ENCODE results near the gene INMT. TPM values are rescaled to one million over a fixed set of nuclear protein-coding genes. Genes with fewer than 3 reads are reported as not detected.
A peak's percentile ranks its signal among the peaks of the same experiment; 100 is the strongest.

INMT gene
- total RNA-seq, 4 donors from 2014 or later: 1.7 to 6.8 (median 4.5) TPM

GRCh38 chr7:30761214-30762156, 9.6 kb downstream of the INMT start:
- peak in 1 of 2 donors; percentile 29 for DNase-seq (ENCODE audit: low spot score in 2 of 2)
- intact Hi-C loops (cut with DNase I; ENCODE audit: low total_unique reads): no loop called here
- TF ChIP-seq POLR2A (IDR thresholded peaks at IDR 0.05) (no peak), CTCF (IDR thresholded peaks at IDR 0.05) (no peak)
- H3K4me3 ChIP-seq (ENCODE audit: low read depth, poor library complexity, severe bottlenecking): no peak overlapping the region
- WGBS, 2 donors: 75 to 78% methylated on average over 13 of the region's 13 CpGs

- no peak for TF ChIP-seq POLR2A (IDR thresholded peaks at IDR 0.05)
- no peak for TF ChIP-seq CTCF (IDR thresholded peaks at IDR 0.05)
- DNase-seq (ENCODE audit: low spot score in 2 of 2): peak in 1 of 2 donors; percentile 79
- 64 to 70% methylated on average over 6 of the region's 6 CpGs for WGBS, 2 donors
- no peak overlapping the region for H3K4me3 ChIP-seq (ENCODE audit: low read depth, poor library complexity, severe bottlenecking)
- intact Hi-C loops (cut with DNase I; ENCODE audit: low total_unique reads): no loop called here
These were observed 12.4 kb downstream of the INMT start for GRCh38 chr7:30764030-30764975.

GRCh38 chr7:30765408-30765807, 13.5 kb downstream of the INMT start:
- 84 to 87% methylated on average over 2 of the region's 2 CpGs for WGBS, 2 donors
- TF ChIP-seq CTCF (IDR thresholded peaks at IDR 0.05) (no peak), POLR2A (IDR thresholded peaks at IDR 0.05) (no peak)
- intact Hi-C loops (cut with DNase I; ENCODE audit: low total_unique reads): no loop called here
- peak in 1 of 2 donors; percentile 61 for DNase-seq (ENCODE audit: low spot score in 2 of 2)
- no peak overlapping the region for H3K4me3 ChIP-seq (ENCODE audit: low read depth, poor library complexity, severe bottlenecking)

- WGBS, 2 donors: 57% methylated on average over 9 of the region's 9 CpGs
- no peak for DNase-seq (ENCODE audit: low spot score in 2 of 2)
- TF ChIP-seq POLR2A (IDR thresholded peaks at IDR 0.05) (no peak), CTCF (IDR thresholded peaks at IDR 0.05) (no peak)
- peak overlapping the region; percentile 67 for H3K4me3 ChIP-seq (ENCODE audit: low read depth, poor library complexity, severe bottlenecking)
- intact Hi-C loops (cut with DNase I; ENCODE audit: low total_unique reads): no loop called here
These were observed 18.9 kb downstream of the INMT start for GRCh38 chr7:30770845-30771173.

GRCh38 chr7:30771174-30771879, 19.4 kb downstream of the INMT start, which contains the start of gene MINDY4:
Gene MINDY4 (plus strand): TSS chr7:30771417. CDS start chr7:30771494, 77 bp downstream.
- intact Hi-C loops (cut with DNase I; ENCODE audit: low total_unique reads): no loop called here
- peak within 1 kb of the TSS; percentile 67 for H3K4me3 ChIP-seq (ENCODE audit: low read depth, poor library complexity, severe bottlenecking)
- WGBS, 2 donors: 4% methylated on average over 20 to 36 of the region's 62 CpGs
- TF ChIP-seq POLR2A (IDR thresholded peaks at IDR 0.05) (no peak), CTCF (IDR thresholded peaks at IDR 0.05) (no peak)
- peak; percentile 51 to 94 for DNase-seq (ENCODE audit: low spot score in 2 of 2)
